NB4 (cell line): Measurements from ENCODE around the gene ACIN1.

Experiments used
- DNase-seq: peaks from one replicate; pipeline ENCODE4 v3.0.0; 2010; ENCODE audit warnings: low read depth
- H3K4me3 ChIP-seq: one replicate; pipeline ENCODE4 v1.5.1; 2011; ENCODE audit warnings: mild to moderate bottlenecking, low read depth, low read length, moderate library complexity
- MYC ChIP-seq: IDR thresholded peaks from 2 replicates; pipeline ENCODE4 v1.6.1; 2011; ENCODE audit warnings: low read depth, low read length
- POLR2A ChIP-seq: IDR thresholded peaks from 2 replicates; pipeline ENCODE4 v1.6.1; 2011; ENCODE audit warnings: mild to moderate bottlenecking; ENCODE audit not compliant: insufficient read length; ENCODE audit errors: extremely low read depth
- TF ChIP-seq, protein P1 (sequence below): IDR thresholded peaks from 2 replicates; pipeline ENCODE4 v1.6.1; 2011; ENCODE audit warnings: low read depth, low read length
- TF ChIP-seq, protein P2 (sequence below): IDR thresholded peaks from one replicate; pipeline ENCODE4 v1.5.1; 2012; ENCODE audit warnings: low read depth, low read length

The ACIN1 gene

DNA sequence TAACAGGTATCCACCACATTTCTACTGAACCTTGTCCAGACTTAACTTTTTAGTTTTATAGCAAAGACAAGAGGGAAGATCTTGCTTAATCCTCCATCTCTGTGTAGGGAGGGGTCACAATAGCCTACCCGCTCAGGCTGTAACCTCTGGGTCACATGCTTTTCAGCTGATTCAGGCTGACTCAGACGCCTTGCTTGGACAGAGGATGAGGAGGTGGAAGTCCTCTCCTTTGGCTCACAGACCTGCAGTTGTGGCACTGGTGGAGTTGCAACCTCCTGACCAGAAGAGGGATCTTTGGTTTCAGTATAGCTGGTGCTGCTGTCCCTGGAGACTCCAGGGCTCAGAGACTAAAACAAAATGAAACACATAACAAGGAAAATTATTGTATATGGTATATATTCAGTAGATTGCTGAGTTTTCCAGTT, 16.2 kb downstream of the ACIN1 start:
- no peak for TF ChIP-seq MYC
- TF ChIP-seq, protein P1, sequence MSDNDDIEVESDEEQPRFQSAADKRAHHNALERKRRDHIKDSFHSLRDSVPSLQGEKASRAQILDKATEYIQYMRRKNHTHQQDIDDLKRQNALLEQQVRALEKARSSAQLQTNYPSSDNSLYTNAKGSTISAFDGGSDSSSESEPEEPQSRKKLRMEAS = peak; percentile 26; the same call in 1 of the 2 replicates
- peak; percentile 79 for DNase-seq
- H3K4me3 ChIP-seq = no peak overlapping the region

DNA sequence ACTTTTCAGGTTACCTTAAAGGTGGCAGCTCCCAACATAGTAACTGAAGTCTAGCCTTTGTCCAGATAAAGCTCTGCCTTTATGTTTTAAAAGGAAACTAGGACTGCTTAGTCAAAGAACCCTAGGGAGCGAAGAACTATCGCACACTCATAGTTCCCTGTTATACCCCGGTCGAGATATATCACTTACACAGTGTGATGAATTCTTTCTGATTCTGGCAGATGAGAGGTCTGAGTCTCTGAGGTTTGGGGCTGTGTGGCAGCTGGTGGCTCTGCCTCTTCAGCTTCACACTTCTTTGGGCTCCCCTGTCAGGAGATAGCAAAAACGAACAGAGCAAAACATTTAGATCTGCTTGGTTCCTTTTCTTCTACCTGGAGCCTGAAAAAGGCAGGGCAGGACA, 17.0 kb downstream of the ACIN1 start:
- no peak overlapping the region for H3K4me3 ChIP-seq
- TF ChIP-seq MYC = no peak
- TF ChIP-seq, protein P1 = no peak
- TF ChIP-seq POLR2A = no peak
- TF ChIP-seq, protein P2, sequence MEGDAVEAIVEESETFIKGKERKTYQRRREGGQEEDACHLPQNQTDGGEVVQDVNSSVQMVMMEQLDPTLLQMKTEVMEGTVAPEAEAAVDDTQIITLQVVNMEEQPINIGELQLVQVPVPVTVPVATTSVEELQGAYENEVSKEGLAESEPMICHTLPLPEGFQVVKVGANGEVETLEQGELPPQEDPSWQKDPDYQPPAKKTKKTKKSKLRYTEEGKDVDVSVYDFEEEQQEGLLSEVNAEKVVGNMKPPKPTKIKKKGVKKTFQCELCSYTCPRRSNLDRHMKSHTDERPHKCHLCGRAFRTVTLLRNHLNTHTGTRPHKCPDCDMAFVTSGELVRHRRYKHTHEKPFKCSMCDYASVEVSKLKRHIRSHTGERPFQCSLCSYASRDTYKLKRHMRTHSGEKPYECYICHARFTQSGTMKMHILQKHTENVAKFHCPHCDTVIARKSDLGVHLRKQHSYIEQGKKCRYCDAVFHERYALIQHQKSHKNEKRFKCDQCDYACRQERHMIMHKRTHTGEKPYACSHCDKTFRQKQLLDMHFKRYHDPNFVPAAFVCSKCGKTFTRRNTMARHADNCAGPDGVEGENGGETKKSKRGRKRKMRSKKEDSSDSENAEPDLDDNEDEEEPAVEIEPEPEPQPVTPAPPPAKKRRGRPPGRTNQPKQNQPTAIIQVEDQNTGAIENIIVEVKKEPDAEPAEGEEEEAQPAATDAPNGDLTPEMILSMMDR = no peak
- no peak for DNase-seq

DNA sequence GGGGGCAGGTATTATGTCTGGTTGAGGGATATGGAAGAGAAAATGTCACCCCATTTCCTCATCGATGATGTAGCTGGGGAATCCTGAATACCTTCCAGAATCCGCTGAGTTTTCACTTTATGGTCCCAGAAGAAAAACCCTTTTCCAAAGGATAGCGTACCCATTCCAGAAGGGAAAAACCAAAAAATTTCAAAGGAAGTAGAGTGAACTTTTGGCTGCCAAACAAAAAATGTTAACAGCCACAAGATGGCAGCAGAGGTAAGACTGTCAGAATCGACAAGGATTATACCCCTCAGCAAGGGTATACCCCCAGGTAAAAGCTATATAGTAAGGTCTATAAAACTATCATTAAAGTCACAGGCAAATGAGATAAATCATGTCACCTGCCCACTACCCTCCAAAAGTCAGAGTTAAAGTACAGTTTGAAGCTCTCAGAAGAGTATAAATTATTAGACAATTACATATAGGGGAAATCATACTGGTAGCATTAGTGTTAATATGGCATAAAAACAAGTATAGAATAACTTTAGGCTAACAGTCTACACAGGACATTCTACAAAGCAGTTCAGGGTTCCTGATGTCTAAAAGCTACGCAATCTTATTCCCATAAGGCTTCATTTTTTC, 18.0 kb downstream of the ACIN1 start:
- TF ChIP-seq MYC = no peak
- TF ChIP-seq, protein P2 = peak; percentile 62
- DNase-seq = peak; percentile 51
- no peak overlapping the region for H3K4me3 ChIP-seq

DNA sequence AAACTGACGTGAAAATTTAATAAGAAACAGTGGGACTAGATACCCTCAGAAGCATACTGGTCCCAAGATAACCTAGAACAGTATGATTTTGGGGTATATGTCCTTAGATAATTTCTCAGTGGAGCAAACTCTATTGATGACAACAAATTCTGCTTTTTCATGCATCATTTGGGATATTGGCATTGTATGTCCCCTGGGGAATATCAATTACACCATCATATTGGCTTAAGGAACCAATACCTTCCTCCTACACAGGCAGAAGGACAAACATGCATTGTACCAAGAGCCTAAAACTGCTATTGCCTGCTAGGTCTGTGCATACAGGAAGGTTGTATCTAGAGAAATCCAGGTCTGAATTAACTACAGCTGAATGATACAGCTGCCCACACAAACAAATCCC, 20.0 kb downstream of the ACIN1 start:
- no peak overlapping the region for H3K4me3 ChIP-seq
- TF ChIP-seq MYC (no peak), POLR2A (no peak)
- TF ChIP-seq, protein P2 = no peak
- TF ChIP-seq, protein P1 = no peak
- DNase-seq = no peak

DNA sequence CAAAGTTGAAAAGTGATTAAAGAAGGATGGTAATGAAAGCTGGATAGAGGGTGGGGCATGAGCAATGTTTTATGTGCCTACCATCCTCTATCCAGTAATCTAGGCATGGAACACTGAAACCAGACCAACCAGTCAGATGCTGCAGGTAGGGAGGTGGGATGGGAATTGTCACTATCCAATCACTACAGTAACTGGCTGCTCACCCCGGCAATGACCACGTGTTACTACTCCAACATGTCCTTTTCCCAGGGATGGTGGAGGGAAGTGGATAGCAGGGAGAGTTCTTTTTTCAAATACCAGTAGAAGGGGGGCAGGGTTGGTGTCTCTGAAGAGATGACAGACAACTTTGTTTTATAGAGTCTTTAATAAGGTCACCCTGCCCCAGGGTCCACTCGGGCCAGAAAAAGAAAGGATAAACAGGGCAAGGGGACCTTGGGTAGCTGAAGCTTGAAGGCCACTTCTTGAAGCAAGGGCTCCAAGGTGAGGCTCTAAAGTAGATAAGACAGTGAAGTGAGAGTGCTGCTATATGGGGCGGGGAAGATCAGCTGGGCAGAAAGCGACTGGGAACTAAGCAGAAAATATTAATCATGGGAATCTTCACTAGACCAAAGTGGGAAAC, 22.9 kb downstream of the ACIN1 start:
- no peak for DNase-seq
- TF ChIP-seq POLR2A (no peak), MYC (no peak)
- TF ChIP-seq, protein P1 = no peak
- TF ChIP-seq, protein P2 = no peak
- H3K4me3 ChIP-seq = peak overlapping the region; percentile 97

DNA sequence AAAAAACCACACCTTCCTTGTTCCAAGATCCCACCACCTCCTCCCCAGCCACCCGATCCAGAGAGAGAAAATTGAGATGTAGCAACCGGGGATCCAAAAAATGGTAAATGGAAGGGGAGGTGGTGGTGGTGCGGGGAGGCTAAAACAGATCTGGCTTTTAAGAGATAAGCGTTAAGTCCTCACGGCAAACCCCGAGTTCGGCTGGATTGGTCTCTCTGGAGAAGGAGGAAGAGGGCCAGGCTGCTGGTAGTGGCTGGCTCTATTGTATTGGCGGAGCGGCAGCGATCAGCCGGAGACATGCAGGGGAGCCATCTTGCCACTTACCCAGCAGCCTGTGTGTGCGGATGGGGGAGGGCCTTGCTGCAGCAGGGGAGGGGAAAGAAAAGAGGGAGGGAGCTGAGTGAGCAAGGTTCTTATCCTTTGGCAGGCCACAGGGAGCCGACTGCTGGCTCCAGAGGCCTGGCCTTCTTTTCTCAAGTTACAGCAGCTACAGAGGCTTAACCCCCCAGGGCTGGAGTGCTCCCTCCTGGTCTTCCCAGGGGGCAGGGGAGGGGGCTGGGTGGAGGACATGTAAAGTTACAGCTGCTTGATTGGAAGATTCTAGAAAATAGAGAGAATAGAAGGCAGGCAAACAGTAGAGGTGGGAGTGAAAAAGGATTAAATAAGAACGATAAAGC, 23.6 kb downstream of the ACIN1 start:
- peak; percentile 92 for DNase-seq
- TF ChIP-seq, protein P2 = no peak
- TF ChIP-seq, protein P1 = peak; percentile 51
- TF ChIP-seq POLR2A = peak; percentile 72
- peak overlapping the region; percentile 97 for H3K4me3 ChIP-seq
